Hematopoietic multipotent progenitor cell treated with erythropoietin and hydrocortisone succinate and interleukin-3 and kit ligand, for 8 days (in vitro differentiated cells): Measurements from ENCODE around the gene TREX2.

Experiments
- DNase-seq: peaks from one replicate; pipeline ENCODE4 v3.0.0-alpha.2; 2015

Gene TREX2

DNA sequence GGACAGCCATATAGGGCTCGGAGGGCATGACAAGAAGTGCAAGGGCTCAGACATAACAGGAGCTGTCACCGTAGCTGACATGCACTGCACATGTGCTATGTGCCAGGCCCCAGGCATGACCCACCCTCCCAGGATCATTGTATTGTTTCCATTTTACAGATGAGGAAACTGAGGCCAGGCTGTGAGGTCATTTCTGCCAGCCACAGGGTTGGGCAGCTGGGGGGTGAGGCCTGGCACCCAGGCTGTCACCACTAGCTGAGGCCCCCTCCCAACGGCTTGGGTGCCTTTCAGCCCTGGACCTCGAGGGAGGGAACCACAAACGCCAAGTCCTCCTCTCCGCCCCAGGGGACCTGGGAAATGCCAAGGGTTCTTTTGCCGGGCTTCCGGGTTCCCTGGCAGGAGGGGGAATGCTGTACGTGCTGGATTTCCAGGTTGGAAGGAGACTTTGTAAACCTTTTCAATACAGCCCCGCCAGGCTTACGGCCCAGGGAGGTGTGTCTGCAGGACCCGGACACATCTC, 12.6 kb downstream of the TREX2 start:
- no peak for DNase-seq

DNA sequence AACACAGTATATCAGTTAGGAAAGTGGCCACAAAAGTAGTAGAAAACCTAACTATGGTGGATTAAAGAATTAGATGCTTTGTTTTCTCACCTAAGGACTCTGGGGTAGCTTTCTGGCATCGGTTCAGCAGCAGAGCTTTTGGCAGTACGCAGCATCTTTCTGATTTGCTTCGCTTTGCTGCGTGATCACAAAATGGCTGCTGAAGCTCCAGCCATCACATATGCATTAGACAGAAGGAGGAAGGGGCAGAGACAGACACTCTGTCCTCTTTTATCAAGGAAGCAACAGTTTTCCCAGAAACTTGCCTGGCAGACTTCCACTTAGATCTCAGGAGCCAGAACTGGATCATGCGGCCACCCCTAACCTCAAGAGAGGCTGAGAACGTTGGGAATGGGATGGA, 15.1 kb downstream of the TREX2 start:
- no peak for DNase-seq

DNA sequence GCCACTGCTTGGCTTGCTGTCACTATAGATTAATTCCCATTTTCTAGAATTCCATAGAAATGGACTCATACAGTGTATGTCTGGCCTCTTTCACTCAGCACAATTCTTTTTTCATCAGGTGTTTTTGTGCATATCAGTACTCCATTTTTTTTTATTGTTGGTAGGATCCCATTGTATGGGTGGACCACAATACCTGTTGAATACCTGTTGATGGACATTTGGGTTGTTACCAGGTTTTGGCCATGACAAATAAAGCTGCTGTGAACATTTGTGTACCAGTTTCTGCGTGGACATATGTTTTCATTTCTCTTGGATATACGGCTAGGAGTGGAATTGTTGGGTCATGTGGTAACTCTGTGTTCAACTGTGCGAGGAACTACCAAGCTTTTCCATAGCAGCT, 19.7 kb downstream of the TREX2 start:
- no peak for DNase-seq

DNA sequence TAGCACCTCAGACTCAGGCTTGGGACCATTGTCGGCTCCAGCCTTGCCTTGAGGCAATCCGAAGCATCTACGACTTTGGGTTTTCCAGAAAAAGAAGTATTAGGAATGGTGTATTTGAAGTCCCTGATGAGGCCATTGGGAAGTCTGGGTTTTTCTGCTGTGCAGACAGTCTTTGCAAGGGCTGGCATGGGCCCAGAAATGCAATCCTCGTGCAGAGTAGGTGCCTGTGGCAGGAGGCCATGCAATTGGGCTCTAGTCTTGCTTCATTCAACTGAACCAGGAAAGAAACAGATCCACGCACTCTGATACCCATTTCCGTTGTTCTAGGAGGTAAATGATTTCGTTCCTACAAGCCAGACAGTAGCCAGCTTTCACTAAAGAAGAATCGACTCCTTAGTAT, 22.2 kb downstream of the TREX2 start:
- DNase-seq: no peak

DNA sequence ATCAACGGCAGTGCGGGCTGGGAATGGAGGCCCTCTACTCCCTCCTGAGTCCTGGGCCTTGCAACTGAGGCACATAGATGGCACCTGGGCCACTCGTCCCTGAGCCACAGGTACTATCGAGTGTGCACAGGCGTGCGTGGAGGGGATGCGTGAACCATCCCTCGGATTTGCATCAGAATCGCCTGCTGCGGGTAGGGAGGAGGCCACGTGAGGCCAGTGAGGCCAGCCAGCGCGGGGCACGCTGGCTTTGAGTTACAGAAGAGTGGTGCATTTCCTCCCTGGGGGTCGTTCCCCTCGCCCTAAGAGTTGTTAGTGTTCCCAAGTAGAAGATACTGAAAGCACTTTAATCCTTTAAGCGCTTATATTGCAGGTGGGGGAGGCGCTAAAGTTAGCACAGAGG, 24.0 kb downstream of the TREX2 start:
- DNase-seq: no peak

DNA sequence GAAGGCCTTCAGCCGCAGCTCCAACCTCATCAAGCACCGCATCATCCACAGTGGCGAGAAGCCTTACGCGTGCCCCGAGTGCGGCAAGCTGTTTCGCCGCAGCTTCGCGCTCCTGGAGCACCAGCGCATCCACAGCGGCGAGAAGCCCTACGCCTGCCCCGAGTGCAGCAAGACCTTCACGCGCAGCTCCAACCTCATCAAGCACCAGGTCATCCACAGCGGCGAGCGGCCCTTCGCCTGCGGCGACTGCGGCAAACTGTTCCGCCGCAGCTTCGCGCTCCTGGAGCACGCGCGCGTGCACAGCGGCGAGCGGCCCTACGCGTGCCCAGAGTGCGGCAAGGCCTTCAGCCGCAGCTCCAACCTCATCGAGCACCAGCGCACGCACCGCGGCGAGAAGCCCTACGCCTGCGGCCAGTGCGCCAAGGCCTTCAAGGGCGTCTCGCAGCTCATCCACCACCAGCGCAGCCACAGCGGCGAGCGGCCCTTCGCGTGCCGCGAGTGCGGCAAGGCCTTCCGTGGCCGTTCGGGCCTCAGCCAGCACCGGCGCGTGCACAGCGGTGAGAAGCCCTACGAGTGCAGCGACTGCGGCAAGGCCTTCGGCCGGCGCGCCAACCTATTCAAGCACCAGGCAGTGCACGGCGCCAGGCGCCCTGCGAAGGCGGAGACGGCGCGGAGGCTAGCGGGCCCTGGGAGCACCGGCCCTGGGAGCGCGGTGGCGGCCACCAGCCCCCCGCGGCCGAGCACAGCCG, 24.8 kb downstream of the TREX2 start:
- no peak for DNase-seq

DNA sequence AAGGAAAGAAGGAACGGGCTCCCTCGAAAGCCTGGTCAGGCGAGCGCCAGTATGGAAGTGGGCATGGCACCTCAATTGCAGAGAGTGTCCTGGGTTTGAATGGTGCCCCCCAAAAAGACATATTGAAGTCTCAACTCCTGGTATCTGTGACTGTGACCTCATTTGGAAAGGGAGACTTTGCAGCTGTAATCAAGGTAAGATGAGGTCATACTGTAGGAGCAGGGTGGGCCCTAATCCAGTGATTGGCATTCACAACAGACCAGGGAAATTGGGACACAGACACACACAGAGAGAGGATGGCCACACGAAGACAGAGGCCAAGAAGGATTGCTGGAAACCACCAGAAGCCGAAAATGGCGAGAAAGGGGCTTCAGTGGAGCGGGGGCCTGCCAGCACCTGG, 28.2 kb downstream of the TREX2 start:
- no peak for DNase-seq

DNA sequence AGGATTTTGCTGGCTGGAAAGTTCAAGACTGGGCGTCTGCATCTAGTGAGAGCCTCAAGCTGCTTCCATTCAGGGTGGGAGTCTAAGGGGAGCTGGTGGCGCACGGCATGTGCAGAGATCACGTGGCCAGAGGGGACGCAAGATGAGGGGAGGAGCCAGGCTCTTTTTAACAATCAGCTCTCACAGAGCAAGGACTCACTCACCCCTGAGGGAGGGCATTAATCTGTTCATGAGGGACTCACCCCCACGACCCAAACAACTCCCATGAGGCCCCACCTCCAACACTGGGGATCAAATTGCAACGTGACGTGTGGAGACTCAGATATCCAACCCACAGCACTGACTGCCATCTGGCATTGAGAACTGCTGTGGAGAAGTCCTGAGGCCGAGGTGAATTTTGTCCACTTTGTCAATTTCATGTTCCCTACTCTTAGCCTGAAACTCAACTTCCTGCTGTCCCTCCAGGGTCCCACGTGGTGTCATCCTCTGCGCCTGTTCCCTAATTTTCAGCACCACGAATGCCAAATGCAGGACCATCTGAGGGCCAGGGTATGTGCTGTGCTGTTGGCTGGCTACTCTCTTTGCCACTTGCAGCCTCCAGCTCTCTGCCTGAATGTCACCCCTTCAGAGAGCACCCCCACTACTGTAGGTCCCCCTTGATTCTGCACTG, 28.9 kb downstream of the TREX2 start:
- no peak for DNase-seq

DNA sequence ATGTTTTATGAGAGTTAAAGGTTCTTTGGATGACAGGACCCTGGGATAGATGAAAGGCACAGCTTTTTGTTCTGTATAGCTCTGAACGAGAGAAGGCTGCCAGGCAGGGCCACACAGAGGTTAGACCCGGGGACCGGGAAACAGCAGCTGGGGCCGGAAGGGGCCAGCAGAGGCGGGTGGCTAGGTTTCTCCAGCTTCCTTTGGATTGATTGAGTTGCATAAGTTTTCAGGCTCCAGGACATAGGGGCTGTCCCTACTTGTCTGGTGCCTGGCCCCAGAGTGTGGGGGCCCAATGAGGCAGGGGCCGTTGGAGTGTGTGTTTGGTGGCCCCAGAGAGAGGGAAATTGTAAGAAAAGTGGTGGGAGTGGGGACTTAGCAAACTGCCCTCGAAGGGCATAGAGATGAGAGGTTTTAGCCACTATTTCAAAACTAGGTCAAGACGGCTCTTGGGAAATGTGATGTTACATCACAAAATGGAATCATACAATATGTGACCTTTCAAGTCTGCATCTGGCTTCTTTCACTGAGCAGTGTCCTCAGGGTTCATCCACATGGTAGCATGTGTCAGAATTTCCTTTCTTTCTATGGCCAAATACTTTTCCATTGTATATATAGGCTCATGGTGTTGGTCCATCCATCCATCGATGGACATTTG, 30.9 kb downstream of the TREX2 start:
- DNase-seq: no peak

DNA sequence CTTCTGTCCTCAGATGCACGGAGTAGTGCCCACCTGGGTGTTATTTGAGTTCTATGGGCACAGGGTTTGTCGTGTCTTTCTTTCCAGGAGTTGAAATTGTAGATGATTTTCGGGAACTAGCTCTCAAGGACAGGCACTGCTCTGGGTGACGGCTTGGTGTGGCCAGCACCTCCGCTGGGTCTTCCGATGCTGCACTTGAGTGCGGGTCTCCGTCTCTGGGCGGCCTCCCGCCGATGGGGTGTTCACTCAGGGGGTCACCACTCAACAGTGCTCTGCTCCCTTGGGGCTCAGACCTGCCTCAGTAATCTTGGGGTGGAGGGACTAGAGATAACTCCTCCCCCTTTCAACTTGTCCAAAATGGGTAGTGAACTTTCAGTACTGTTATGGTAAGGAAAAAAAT, 32.1 kb downstream of the TREX2 start:
- DNase-seq: no peak

DNA sequence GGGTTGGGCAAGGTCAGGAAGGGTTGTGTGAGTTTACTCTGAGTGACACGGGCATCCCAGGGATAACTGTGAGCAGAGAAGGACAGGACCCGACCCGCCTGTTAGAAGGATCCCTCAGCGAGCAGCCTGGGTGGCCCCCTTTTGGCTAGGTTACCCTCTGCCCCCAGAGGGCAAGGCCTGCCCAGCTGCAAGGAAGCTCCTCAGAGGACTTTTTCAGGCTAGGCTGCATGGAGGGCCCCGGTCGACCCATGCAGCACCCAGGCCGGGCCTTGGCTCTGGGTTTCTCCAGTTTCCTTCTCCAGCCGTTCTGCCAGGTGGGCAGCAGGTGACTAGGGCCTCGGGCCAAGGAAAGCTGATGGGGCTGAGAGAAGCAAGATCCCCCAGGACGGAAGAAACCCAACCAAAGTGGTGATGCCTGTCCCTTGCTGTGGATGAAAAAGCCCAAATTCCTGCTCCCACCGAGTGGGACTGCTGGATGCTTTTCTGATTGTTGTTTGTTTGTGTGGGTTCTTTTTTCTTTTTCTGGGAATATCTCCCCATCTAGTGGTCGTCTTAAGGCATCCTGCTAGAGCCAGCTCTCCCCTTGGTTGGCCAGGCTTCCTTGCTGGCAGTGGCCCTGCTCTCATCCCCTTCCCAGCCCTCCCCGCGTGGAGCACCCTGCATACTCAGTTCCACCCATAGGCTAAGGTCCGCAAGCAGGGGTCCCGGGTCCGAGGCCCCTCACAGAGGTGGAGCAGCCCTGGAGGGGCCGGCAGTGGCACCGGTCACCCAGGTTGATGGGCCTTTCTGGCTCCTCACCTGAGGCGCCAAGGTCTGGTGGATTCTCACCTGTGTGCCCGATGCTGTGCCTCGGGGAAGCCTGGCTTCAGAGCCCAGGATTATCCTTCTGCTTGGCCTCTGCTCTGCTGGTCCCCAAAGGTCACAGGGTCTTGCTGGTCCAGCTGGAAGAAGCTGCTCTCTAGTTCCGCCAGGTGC, 32.8 kb downstream of the TREX2 start:
- no peak for DNase-seq

DNA sequence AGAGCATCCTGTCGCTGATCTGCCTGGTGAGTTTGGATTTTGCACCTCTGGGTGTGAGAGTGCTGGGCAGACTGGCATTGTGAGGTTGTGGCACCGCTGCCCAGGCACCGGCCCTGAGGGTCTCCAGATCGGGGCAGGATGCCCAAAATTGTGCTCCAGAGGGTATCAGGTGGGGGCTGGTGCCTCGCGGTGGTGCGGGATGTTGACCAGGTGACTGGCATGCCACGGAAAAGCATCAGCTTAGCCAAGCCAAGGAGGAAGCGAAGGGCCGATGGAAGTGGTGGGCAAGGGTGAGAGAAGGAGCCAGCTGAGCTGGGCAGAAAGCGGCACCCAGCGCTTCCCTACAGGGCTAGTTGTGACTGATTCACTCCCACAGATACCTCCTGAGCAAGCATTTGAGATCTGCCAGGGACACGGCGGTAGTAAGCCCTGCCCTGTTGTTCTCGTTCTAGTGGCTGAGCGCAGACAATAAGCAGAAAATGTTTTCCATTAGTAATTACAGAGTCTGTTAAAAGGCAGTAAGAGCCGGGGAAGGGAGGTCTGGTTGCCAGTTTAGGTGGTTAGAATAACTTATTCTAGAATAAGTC, 33.8 kb downstream of the TREX2 start:
- no peak for DNase-seq

DNA sequence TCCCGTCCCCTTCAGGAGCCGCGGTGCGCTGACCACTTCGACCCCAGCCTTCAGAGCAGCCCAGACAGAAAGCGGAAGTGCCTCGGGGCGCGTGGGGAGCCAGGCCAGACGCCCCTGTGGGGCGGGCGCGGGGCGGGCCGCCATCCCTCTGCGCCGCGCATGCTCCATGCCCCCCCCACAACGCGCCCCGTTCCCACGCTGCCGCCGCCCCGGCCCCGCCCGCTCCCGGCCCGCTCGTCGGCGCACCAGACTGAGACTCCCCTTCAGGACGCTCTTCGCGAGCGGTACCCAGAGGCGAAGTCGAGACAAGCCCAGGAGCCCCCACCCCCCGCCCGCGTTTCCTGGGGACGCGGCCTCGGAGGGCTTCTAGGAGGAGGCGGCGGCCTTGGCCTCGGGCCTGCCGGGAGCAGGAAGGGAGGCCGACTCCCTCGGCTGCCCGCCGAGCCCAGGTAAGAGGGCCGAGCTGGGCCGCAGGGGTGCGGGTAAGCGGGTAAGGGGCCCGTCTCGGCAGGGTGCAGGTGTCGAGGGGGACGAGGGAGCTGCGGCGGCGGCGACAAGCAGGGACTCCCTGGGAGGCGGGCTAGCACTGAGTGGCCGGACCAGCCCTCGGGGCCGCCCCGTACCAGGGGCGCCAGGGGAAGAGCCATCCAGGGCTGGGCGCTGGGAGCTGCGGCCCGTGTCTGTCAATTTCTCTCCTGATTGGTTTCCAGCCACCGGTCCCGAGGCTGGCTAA, 34.4 kb downstream of the TREX2 start, which contains the start of gene ZFP92:
TSS of gene ZFP92 (plus strand) at position 218 of the 733 bp plus-strand sequence. CDS start 6,851 bp downstream, outside the sequence.
- DNase-seq: peak; percentile 1

DNA sequence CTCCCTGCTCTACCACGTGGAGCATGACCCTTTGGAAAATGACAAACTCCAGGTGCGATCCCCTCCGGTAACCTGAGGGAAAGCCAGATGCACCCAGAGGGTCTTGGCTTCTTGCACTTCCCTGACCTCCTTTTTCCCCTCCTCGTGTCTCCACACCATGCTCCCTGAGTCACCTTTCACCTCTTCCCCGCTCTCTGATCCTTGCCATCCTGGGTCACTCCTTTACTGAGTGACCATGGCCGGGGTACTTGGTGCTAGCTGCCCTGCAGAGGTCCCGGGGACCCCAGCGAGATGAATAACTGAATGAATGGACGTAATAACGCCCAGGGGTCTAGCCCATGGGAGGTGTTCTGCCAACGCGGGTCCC, 35.0 kb downstream of the TREX2 start:
- DNase-seq: no peak

DNA sequence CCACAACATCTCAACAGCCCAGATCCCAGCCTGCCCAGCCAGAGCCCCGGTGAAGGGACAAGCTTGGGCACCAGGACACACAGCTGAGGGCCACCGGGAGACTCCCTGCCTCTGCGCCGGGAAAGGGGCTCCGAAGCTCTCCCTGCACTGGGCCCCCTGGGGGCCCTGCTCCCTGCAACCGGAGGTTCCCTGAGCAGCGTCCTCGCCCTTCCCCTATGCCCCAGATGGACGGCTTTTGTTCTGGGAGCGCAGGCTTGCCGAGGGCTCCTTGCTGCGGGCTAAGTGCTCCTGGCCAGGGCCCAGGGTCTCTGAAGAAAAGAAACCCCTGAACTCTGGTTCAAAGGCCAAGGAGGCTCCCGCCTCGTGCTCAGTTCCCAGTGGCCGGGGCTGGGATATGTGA, 35.5 kb downstream of the TREX2 start:
- no peak for DNase-seq

DNA sequence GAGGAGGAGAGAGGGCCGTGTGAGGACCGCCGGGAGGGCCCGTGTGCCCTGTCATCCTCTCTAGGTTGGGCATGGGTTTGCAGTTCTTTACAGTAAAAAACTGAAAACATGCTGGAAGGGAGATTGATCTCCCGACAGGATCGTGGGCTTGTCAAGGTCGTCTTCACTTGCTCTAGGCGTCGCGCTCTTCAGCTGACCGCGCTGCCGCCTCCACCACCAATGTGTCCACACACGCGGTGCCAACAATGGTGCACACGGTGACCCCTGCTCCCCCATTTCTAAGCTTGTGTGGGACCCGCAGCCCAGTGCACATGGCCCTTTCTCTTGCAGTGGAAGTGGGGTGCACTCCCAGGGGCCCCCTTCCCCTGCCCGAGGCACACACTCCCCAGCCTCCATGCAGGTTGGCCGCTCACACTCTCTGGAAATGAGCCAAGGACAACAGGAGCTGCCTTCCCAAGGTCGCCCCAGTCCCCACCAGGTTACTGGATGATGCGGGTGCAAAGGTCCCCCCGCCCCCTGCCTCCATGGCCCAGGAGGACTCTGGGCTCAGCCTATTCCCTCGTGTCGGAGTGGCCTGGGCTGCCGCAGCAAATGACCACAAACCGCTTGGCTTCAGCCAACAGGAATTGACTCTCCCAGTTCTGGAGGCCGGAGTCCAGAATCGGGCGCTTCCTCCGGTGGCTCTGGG, 36.3 kb downstream of the TREX2 start:
- DNase-seq: no peak

DNA sequence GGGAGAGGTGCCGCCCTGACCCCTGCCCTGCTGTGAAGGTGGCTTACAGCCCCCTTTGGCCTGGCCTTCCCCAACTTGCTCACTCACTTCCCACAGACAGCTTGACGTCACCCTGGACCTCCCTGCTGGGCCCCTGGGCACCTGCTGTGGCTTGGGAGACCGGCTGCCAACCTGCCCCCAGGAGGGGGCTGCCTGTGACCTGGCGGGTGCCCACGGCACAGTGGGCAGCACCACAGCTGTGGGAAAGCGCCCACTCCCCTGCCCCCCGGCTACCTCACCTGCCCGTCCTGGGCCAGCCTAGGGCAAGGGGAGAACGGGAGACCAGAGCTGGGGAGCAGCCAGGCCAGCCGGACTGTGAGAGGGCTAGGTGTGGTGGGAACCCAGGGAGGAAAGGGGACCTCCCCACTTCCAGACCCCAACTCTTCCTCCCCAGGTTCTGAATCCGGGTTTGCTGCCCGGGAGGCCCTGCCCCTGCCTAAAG, 36.9 kb downstream of the TREX2 start:
- DNase-seq: no peak

DNA sequence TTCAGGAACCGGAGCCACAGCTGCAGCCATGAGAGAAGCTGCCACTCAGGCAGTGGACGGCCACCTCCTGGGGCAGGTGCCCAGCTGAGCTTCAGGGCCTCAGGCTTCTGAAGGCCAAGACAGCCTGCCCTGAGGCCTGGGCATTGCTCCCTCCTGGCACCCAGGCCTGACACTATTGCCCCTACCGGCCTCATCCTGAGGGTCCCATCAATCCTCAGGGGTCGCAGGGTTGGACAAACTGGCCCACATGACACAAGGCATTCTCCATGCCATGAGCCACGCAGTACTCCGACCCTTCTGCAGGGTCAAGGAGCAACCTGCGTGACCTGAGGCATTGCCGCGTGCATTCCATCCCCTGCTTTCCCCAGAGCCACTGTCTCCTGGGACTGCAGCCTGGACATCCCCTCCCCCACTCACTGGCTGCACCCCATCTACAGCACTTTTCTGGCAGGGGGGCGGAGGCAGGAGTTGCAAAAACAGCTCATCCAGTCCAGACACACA, 37.6 kb downstream of the TREX2 start:
- no peak for DNase-seq

DNA sequence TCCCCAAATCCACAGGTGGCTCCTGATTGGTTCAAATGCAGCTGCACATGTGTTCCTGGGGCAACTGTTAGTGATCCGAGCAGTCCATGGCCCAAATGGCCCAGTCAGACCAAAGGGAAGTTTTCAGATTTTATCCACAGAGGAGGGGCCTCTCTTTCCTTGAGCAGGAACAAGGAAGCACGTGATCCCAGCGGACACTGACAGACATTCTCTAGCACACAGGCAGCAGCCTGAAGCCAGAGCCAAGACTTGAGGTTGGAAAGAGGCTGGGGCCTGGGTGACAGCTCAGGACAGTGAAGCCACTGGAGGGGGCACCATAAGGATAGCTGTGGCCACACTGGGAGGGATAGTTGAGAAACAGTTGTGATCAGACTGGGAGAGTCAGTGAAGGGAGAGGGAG, 38.1 kb downstream of the TREX2 start:
- DNase-seq: no peak

DNA sequence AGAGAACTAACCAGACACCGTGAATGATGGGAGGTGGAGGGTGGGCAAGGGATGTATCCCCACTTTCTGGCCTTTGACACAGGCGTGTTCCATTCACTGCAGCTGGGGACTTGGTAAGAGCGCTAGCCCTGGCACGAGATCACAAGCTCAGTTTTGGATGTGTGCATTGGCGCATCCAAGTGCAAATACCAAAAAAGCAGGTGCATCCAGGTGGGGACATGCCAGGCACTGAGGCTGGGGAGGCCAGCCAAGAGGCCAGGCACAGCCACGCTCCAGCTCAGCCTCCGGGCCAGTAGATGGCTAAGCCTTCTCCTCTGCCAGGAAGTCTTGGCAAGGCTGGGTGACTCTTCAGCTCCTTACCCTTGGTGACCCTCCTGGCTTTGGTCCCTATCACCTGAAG, 39.0 kb downstream of the TREX2 start:
- DNase-seq: no peak

DNA sequence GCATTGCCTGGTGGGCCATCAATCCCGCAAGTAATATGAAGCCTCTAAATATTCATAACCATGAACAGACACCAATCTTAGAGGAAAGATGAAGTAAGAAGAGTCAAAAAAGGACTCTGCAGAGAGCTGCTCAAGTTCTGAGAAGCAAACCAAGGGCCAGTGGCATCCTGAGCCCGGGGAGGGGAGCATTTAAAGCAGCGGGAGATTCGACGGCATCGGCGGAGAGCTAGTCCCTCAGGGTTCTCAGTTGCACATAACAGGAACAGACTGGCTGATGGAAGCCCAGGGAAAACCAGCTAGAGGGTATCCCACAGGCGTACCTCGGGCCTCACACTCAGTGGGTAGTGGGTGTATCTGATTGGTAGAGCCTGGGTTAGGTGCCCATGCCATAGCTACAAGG, 39.8 kb downstream of the TREX2 start:
- DNase-seq: no peak
